Non-pigmented ciliary epithelial cell (primary cell): ENCODE measurements around the gene GATAD1.
"Not testable (repeated sequence)": the region's sequence is repeated elsewhere in the genome, so short reads cannot be mapped to it uniquely, and the experiment has no call there.

ENCODE experiments used
- DNase-seq: peaks from one replicate; pipeline ENCODE4 v3.0.0-alpha.2; 2010; ENCODE audit warnings: low read depth

The GATAD1 gene

GRCh38 chr7:92483624-92484023, 36.3 kb downstream of the GATAD1 start:
- DNase-seq, result not testable (repeated sequence)

- not testable (repeated sequence) for DNase-seq
These were observed 36.9 kb downstream of the GATAD1 start for GRCh38 chr7:92484226-92484625.

- DNase-seq, result no peak
These were observed 38.1 kb downstream of the GATAD1 start for GRCh38 chr7:92485267-92485892.

- DNase-seq, result no peak
These were observed 38.7 kb downstream of the GATAD1 start for GRCh38 chr7:92485974-92486373.

GRCh38 chr7:92487804-92488203, 40.5 kb downstream of the GATAD1 start:
- no peak for DNase-seq

- no peak for DNase-seq
These were observed 42.4 kb downstream of the GATAD1 start for GRCh38 chr7:92489634-92490033.

GRCh38 chr7:92496876-92497275, 49.6 kb downstream of the GATAD1 start:
- DNase-seq, result no peak

GRCh38 chr7:92498557-92498956, 51.3 kb downstream of the GATAD1 start:
- no peak for DNase-seq

- no peak for DNase-seq
These were observed 56.5 kb downstream of the GATAD1 start for GRCh38 chr7:92503767-92504166.

- DNase-seq, result no peak
These were observed 57.3 kb downstream of the GATAD1 start for GRCh38 chr7:92504563-92504962.

GRCh38 chr7:92506363-92506762, 59.1 kb downstream of the GATAD1 start:
- DNase-seq, result no peak

GRCh38 chr7:92508946-92509345, 61.7 kb downstream of the GATAD1 start:
- no peak for DNase-seq
